ENCODE results near the gene PTPRN. TPM values are rescaled to one million over a fixed set of nuclear protein-coding genes. Genes with fewer than 3 reads are reported as not detected.

The PTPRN gene
- total and polyA plus RNA-seq, 9 of the 15 experiments (the other 6 are each of a cell fraction or from before 2014, with no cell fraction given) = 0.15 to 2.4 (median 0.43) TPM; not detected in 1

GRCh38 chr2:219294356-219295351 is 14.5 kb downstream of the PTPRN start (continued):
- TF ChIP-seq CUX1 (CRISPR knock-in tag; IDR thresholded peaks at IDR 0.05) = no peak
- TF ChIP-seq BHLHE40 (IDR thresholded peaks at IDR 0.05; ENCODE audit: low read length) = peak; percentile 79
- TF ChIP-seq HIVEP1 (CRISPR knock-in tag; IDR thresholded peaks at IDR 0.05) = no peak
- TF ChIP-seq FOSL1 (tag; conservative IDR thresholded peaks at IDR 0.05) = 0 out of 2 replicates have a peak, but pooled peaks have one; percentile 27
- 0 out of 2 replicates have a peak, but pooled peaks have one; percentile 4 for TF ChIP-seq ZBTB5 (IDR thresholded peaks at IDR 0.05)
- no peak for TF ChIP-seq TCF15 (CRISPR knock-in tag; IDR thresholded peaks at IDR 0.05)
- 0 out of 4 replicates have a peak, but pooled peaks of 1 of the 2 experiments have one; percentile 26 for TF ChIP-seq ZNF639 (CRISPR knock-in tag; conservative IDR thresholded peaks at IDR 0.05 in 1 of 2, IDR thresholded peaks at IDR 0.05 in 1 of 2)
- TF ChIP-seq TAF7 (tag; IDR thresholded peaks at IDR 0.05) = peak; percentile 11; the same call in 1 of the 2 replicates
- TF ChIP-seq TEAD4 (IDR thresholded peaks at IDR 0.05; ENCODE audit: low read length) = no peak
- TF ChIP-seq TEAD4 (CRISPR knock-in tag; IDR thresholded peaks at IDR 0.05; ENCODE audit: borderline replicate concordance) = no peak
- peak; percentile 68; the same call in 1 of the 2 replicates for TF ChIP-seq ZNF263 (CRISPR knock-in tag; IDR thresholded peaks at IDR 0.05; ENCODE audit: borderline replicate concordance)
- TF ChIP-seq SFPQ (IDR thresholded peaks at IDR 0.05; ENCODE audit: low read depth, low read length) = no peak
- peak; percentile 46 for TF ChIP-seq U2AF1 (optimal IDR thresholded peaks at IDR 0.05; ENCODE audit: low read depth, low read length)
